Measurements from ENCODE around the gene LRFN2. TPM values are rescaled to one million over a fixed set of nuclear protein-coding genes. Genes with fewer than 3 reads are reported as not detected.

The LRFN2 gene
- total RNA-seq, 4 donors from 2014 or later, result 0.14 to 0.34 TPM; not detected in 2

DNA sequence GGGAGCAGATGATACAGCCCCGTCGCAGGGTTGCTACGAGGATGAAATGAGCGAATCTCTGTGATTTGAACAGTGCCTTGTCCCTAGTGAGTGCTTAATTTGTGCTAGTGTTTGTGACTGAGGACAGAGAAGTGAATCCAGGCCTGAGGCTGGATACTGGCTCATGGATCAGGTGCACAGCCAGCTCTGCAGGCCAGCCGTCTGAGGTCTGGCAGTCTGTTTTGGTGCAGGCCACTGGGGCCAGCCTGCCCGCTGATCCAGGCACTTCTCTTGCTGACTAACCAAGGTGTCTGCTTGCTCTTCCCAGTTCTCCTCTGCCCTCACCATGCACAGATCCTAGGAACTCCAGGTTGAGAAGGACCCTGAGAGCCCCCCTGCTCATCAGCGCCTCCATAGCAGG, 181.0 kb downstream of the LRFN2 start:
- Histone ChIP-seq H3K4me1 (no peaks in the 10 kb centered on the region), H3K4me3 (no peak overlapping the region), H3K9me3 (no peaks in the 10 kb centered on the region), H3K27me3 (no peaks in the 10 kb centered on the region), H3K36me3 (no peaks in the 10 kb centered on the region), H3K27ac (no peak overlapping the region)
- intact Hi-C loops (cut with DNase I; ENCODE audit: low total_unique reads), result no loop called here
- DNase-seq, result no peak
- TF ChIP-seq CTCF (IDR thresholded peaks at IDR 0.05) (no peak), POLR2A (IDR thresholded peaks at IDR 0.05) (no peak)

- intact Hi-C loops (cut with DNase I; ENCODE audit: low total_unique reads), result no loop called here
- Histone ChIP-seq H3K27me3 (no peaks in the 10 kb centered on the region), H3K4me1 (no peaks in the 10 kb centered on the region), H3K9me3 (no peaks in the 10 kb centered on the region), H3K36me3 (no peaks in the 10 kb centered on the region), H3K27ac (no peak overlapping the region), H3K4me3 (no peak overlapping the region)
- no peak for TF ChIP-seq CTCF (IDR thresholded peaks at IDR 0.05)
- no peak for TF ChIP-seq POLR2A (IDR thresholded peaks at IDR 0.05)
- DNase-seq, result no peak
Measured at GRCh38 chr6:40400738-40401137, 186.4 kb downstream of the LRFN2 start.

DNA sequence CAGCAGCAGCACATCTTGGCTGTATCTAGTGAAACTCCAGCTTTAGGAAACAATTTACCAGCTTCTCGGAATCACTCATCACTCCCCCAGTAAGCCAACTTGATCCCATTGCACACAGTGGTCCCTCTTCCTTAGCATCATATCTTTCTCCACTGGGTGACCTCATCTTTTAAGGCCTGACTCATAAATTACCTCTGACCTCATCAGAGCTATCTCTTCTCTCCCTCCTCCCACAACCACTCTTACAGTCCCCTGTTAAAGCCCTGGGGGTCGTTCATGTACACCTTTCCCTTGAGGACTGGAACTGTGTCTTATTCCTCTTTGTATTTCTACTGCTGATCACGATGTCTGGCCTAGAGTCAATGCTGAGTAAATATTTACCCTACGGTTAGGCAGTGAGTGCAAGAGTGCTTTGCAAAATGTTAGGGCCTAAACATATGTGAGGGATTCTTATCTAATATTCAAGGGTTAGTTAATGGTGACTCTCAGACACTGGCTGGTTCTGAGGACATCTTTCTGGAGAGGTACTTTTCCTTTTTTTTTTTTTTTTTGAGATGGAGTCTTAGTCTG, 187.2 kb downstream of the LRFN2 start:
- Histone ChIP-seq H3K27ac (no peak overlapping the region), H3K27me3 (no peaks in the 10 kb centered on the region), H3K36me3 (no peaks in the 10 kb centered on the region), H3K9me3 (no peaks in the 10 kb centered on the region), H3K4me1 (no peaks in the 10 kb centered on the region), H3K4me3 (no peak overlapping the region)
- TF ChIP-seq CTCF (IDR thresholded peaks at IDR 0.05) (no peak), POLR2A (IDR thresholded peaks at IDR 0.05) (no peak)
- intact Hi-C loops (cut with DNase I; ENCODE audit: low total_unique reads), result no loop called here
- DNase-seq, result no peak

- Histone ChIP-seq H3K4me1 (no peaks in the 10 kb centered on the region), H3K4me3 (no peak overlapping the region), H3K27ac (no peak overlapping the region), H3K27me3 (no peaks in the 10 kb centered on the region), H3K36me3 (no peaks in the 10 kb centered on the region), H3K9me3 (no peaks in the 10 kb centered on the region)
- no peak for DNase-seq
- TF ChIP-seq POLR2A (IDR thresholded peaks at IDR 0.05) (no peak), CTCF (IDR thresholded peaks at IDR 0.05) (no peak)
- intact Hi-C loops (cut with DNase I; ENCODE audit: low total_unique reads), result no loop called here
Measured at GRCh38 chr6:40398810-40399477, 188.2 kb downstream of the LRFN2 start.

- Histone ChIP-seq H3K4me1 (no peaks in the 10 kb centered on the region), H3K36me3 (no peaks in the 10 kb centered on the region), H3K27me3 (no peaks in the 10 kb centered on the region), H3K27ac (no peak overlapping the region), H3K9me3 (no peaks in the 10 kb centered on the region), H3K4me3 (no peak overlapping the region)
- DNase-seq, result no peak
- intact Hi-C loops (cut with DNase I; ENCODE audit: low total_unique reads), result no loop called here
- no peak for TF ChIP-seq CTCF (IDR thresholded peaks at IDR 0.05)
- TF ChIP-seq POLR2A (IDR thresholded peaks at IDR 0.05), result no peak
Measured at GRCh38 chr6:40398034-40398691, 189.0 kb downstream of the LRFN2 start.
